Mesenchymal stem cell (in vitro differentiated cells and primary cell): Measurements from ENCODE around the gene PTGES2.
A peak's percentile ranks its signal among the peaks of the same experiment; 100 is the strongest.

Experiments used
- DNase-seq: peaks from one replicate; pipeline ENCODE4 v3.0.0-alpha.2; 2013
- H2AFZ ChIP-seq: one replicate; pipeline ENCODE4 v1.6.1; 2013; ENCODE audit warnings: low read depth, mild to moderate bottlenecking, control low read depth, inconsistent platforms, low read length, moderate library complexity
- H2AK5ac ChIP-seq: 2 replicates; pipeline ENCODE4 v1.6.1; 2013; ENCODE audit warnings: low read length, moderate library complexity, mild to moderate bottlenecking, inconsistent platforms; ENCODE audit not compliant: severe bottlenecking
- H2BK120ac ChIP-seq: one replicate; pipeline ENCODE4 v1.6.1; 2013; ENCODE audit warnings: low read depth, mild to moderate bottlenecking, inconsistent platforms, low read length, moderate library complexity
- H2BK12ac ChIP-seq, 2 experiments: one replicate each; pipeline ENCODE4 v1.6.1; 2013; ENCODE audit warnings: inconsistent platforms in 2 of 2, low read length in 2 of 2, mild to moderate bottlenecking in 2 of 2, moderate library complexity in 2 of 2, control low read depth in 1 of 2
- H2BK15ac ChIP-seq: one replicate; pipeline ENCODE4 v1.6.1; 2013; ENCODE audit warnings: mild to moderate bottlenecking, low read depth, inconsistent platforms; ENCODE audit not compliant: poor library complexity, severe bottlenecking
- H2BK5ac ChIP-seq: 2 replicates; pipeline ENCODE4 v1.6.1; 2013; ENCODE audit warnings: low read depth, mild to moderate bottlenecking, low read length, control low read depth, inconsistent platforms; ENCODE audit not compliant: poor library complexity, severe bottlenecking
- H3K14ac ChIP-seq, 2 experiments: one replicate each; pipeline ENCODE4 v1.6.1; 2013; ENCODE audit warnings: inconsistent platforms in 2 of 2, low read length in 2 of 2, control low read depth in 1 of 2, mild to moderate bottlenecking in 1 of 2, moderate library complexity in 1 of 2
- H3K18ac ChIP-seq, 2 experiments: one replicate each; pipeline ENCODE4 v1.6.1; 2013; ENCODE audit warnings: inconsistent platforms in 2 of 2, low read length in 2 of 2, control low read depth in 1 of 2, low read depth in 1 of 2, mild to moderate bottlenecking in 1 of 2
- H3K23ac ChIP-seq, 2 experiments: one replicate each; pipeline ENCODE4 v1.6.1; 2013; ENCODE audit warnings: inconsistent platforms in 2 of 2, low read length in 2 of 2, mild to moderate bottlenecking in 2 of 2, moderate library complexity in 2 of 2, control low read depth in 1 of 2
- H3K27ac ChIP-seq: 2 replicates; pipeline ENCODE4 v1.5.1; 2013; ENCODE audit warnings: mild to moderate bottlenecking, moderate library complexity, low read length, control low read depth, inconsistent platforms; ENCODE audit not compliant: poor library complexity, severe bottlenecking
- H3K27me3 ChIP-seq, 2 experiments: 2 replicates each; pipeline versions ENCODE4 v1.6.1 to v1.7.0; 2013; ENCODE audit warnings: low read length in 2 of 2, mild to moderate bottlenecking in 2 of 2, moderate library complexity in 2 of 2, control low read depth in 1 of 2, inconsistent platforms in 1 of 2; ENCODE audit not compliant: control insufficient read depth in 1 of 2, insufficient read depth in 1 of 2
- H3K36me3 ChIP-seq, 2 experiments: 2 replicates each; pipeline versions ENCODE4 v1.6.1 to v1.7.0; 2013; ENCODE audit warnings: low read length in 2 of 2, control low read depth in 1 of 2, inconsistent platforms in 1 of 2, low read depth in 1 of 2, mild to moderate bottlenecking in 1 of 2; ENCODE audit not compliant: insufficient read depth in 2 of 2, control insufficient read depth in 1 of 2
- H3K4ac ChIP-seq, 2 experiments: one replicate each; pipeline ENCODE4 v1.6.1; 2013; ENCODE audit warnings: inconsistent platforms in 2 of 2, low read length in 2 of 2, mild to moderate bottlenecking in 2 of 2, moderate library complexity in 2 of 2, control low read depth in 1 of 2, low read depth in 1 of 2
- H3K4me1 ChIP-seq: 2 replicates; pipeline ENCODE4 v1.6.1; 2013; ENCODE audit warnings: low read depth, low read length, control low read depth; ENCODE audit not compliant: control insufficient read depth, insufficient read depth
- H3K4me2 ChIP-seq: 2 replicates; pipeline ENCODE4 v1.6.1; 2013; ENCODE audit warnings: low read length, mild to moderate bottlenecking, inconsistent platforms; ENCODE audit not compliant: poor library complexity, severe bottlenecking
- H3K4me3 ChIP-seq, 2 experiments: 2 replicates each; pipeline versions ENCODE4 v1.5.1 to v1.7.0; 2013; ENCODE audit warnings: low read length in 2 of 2, mild to moderate bottlenecking in 2 of 2, control low read depth in 1 of 2, low read depth in 1 of 2; ENCODE audit not compliant: insufficient read depth in 1 of 2
- H3K79me1 ChIP-seq: replicated peaks from 2 replicates; pipeline ENCODE4 v1.6.1; 2013; ENCODE audit warnings: mild to moderate bottlenecking, control low read depth, low read length, inconsistent platforms; ENCODE audit not compliant: poor library complexity, severe bottlenecking
- H3K9ac ChIP-seq: 2 replicates; pipeline ENCODE4 v1.7.0; 2013; ENCODE audit warnings: mild to moderate bottlenecking, low read length, moderate library complexity
- H3K9me3 ChIP-seq: 2 replicates; pipeline ENCODE4 v1.7.0; 2013; ENCODE audit warnings: mild to moderate bottlenecking, low read length; ENCODE audit not compliant: control insufficient read depth
- H4K8ac ChIP-seq: one replicate; pipeline ENCODE4 v1.6.1; 2013; ENCODE audit warnings: inconsistent platforms, mild to moderate bottlenecking, low read length, moderate library complexity
- H4K91ac ChIP-seq: one replicate; pipeline ENCODE4 v1.6.1; 2013; ENCODE audit warnings: mild to moderate bottlenecking, low read length, inconsistent platforms
- WGBS: methylation state at CpG from one replicate; pipeline ENCODE4 v1.1.7; 2013; ENCODE audit warnings: mixed read lengths; 5-methylcytosine and 5-hydroxymethylcytosine counted together

PTGES2 gene

DNA sequence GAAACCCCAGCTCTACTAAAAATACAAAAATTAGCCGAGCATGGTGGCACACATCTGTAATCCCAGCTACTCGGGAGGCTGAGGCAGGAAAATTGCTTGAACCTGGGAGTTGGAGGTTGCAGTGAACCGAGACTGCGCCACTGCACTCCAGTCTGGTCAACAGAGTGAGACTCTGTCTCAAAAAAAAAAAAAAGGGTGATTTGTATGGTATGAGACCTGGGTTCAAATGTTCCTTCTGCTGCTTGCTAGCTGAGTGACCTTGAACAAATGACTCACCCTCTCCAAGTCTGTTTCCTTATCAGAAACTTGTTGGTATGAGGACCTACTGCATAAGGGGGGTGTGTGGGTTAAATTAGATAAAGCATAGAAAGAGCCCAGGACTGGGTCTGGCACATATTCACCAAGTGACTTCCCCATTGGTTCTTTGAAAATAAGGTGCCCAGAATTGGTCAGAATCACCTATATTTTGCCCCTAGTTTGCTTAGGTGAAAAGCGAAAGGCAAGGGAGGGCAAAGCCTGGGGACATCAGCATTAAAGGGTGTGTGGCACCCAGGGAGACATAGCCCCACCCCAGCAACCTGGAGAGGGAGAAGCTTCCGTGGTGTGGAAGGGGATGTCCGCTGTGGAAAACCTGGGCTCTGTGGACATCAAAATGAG lies 49.6 kb downstream of the PTGES2 start:
- Histone ChIP-seq H3K27me3 (no peaks in the 10 kb centered on the region), H3K18ac (peak overlapping the region; percentile 46 to 61), H2AK5ac (peak overlapping the region; percentile 47), H2BK12ac (peak overlapping the region; percentile 14 to 65), H2BK5ac (no peak overlapping the region), H2BK15ac (no peak overlapping the region), H3K9me3 (no peaks in the 10 kb centered on the region), H3K4me2 (no peak overlapping the region), H3K79me1 (peaks cover 14% of the 10 kb centered on the region), H2AFZ (no peak overlapping the region), H3K4ac (peak overlapping the region in 1 of 2 experiments; percentile 47), H4K8ac (no peak overlapping the region), H2BK120ac (peak overlapping the region; percentile 54), H3K4me3 (no peak overlapping the region), H3K36me3 (peaks cover 0 to 3% of the 10 kb centered on the region in 2 experiments), H3K9ac (no peak overlapping the region), H4K91ac (peak overlapping the region; percentile 27), H3K4me1 (peaks cover 18% of the 10 kb centered on the region), H3K14ac (no peak overlapping the region), H3K27ac (no peak overlapping the region), H3K23ac (no peak overlapping the region)
- WGBS, result 89% methylated on average over 5 of the region's 7 CpGs
- DNase-seq, result peak; percentile 50

- Histone ChIP-seq H4K91ac (no peak overlapping the region), H2AK5ac (no peak overlapping the region), H3K14ac (no peak overlapping the region), H2BK12ac (peak overlapping the region in 1 of 2 experiments; percentile 54), H3K9ac (peak overlapping the region; percentile 83), H2BK5ac (no peak overlapping the region), H3K4me2 (no peak overlapping the region), H3K23ac (no peak overlapping the region), H2BK120ac (no peak overlapping the region), H3K27ac (no peak overlapping the region), H3K36me3 (peaks cover 0 to 3% of the 10 kb centered on the region in 2 experiments), H3K18ac (peak overlapping the region in 1 of 2 experiments; percentile 17), H3K4me3 (peak overlapping the region in 1 of 2 experiments; percentile 41), H3K4ac (peak overlapping the region in 1 of 2 experiments; percentile 61), H2BK15ac (peak overlapping the region; percentile 67), H2AFZ (no peak overlapping the region), H3K27me3 (no peaks in the 10 kb centered on the region), H4K8ac (no peak overlapping the region), H3K9me3 (no peaks in the 10 kb centered on the region), H3K79me1 (peaks cover 20% of the 10 kb centered on the region), H3K4me1 (peaks cover 11% of the 10 kb centered on the region)
- DNase-seq, result peak; percentile 66
- WGBS, result 91% methylated on average over 5 of the region's 7 CpGs
Measured at GRCh38 chr9:128073253-128073886, 54.2 kb downstream of the PTGES2 start.

- Histone ChIP-seq H3K27me3 (no peaks in the 10 kb centered on the region), H2BK15ac (no peak overlapping the region), H3K9me3 (no peaks in the 10 kb centered on the region), H2BK12ac (peak overlapping the region; percentile 6 to 35), H4K8ac (peak overlapping the region; percentile 49), H3K4me1 (peaks cover 11% of the 10 kb centered on the region), H4K91ac (peak overlapping the region; percentile 25), H2BK120ac (peak overlapping the region; percentile 64), H3K4ac (peak overlapping the region in 1 of 2 experiments; percentile 95), H3K18ac (peak overlapping the region; percentile 80 to 85), H2BK5ac (no peak overlapping the region), H3K14ac (no peak overlapping the region), H3K23ac (no peak overlapping the region), H3K36me3 (peaks cover 0 to 3% of the 10 kb centered on the region in 2 experiments), H3K4me2 (peak overlapping the region; percentile 17), H2AK5ac (peak overlapping the region; percentile 61), H3K9ac (peak overlapping the region; percentile 83), H2AFZ (no peak overlapping the region), H3K4me3 (peak overlapping the region in 1 of 2 experiments; percentile 41), H3K27ac (peak overlapping the region; percentile 81), H3K79me1 (peaks cover 17% of the 10 kb centered on the region)
- 6% methylated on average over 5 of the region's 5 CpGs for WGBS
- peak; percentile 94 for DNase-seq
Measured at GRCh38 chr9:128072144-128073021, 55.1 kb downstream of the PTGES2 start.
